HL-60 (cell line): Measurements from ENCODE around the gene UQCRQ.

Source experiments
- POLR2AphosphoS5 ChIP-seq: IDR thresholded peaks from 2 replicates; pipeline ENCODE4 v1.6.1; 2012; ENCODE audit warnings: low read depth
- TF ChIP-seq, protein P1 (sequence below): IDR thresholded peaks from one replicate; pipeline ENCODE4 v1.5.1; 2011; ENCODE audit warnings: low read length, control low read depth, inconsistent platforms; ENCODE audit not compliant: insufficient read depth

- TF ChIP-seq, protein P1, sequence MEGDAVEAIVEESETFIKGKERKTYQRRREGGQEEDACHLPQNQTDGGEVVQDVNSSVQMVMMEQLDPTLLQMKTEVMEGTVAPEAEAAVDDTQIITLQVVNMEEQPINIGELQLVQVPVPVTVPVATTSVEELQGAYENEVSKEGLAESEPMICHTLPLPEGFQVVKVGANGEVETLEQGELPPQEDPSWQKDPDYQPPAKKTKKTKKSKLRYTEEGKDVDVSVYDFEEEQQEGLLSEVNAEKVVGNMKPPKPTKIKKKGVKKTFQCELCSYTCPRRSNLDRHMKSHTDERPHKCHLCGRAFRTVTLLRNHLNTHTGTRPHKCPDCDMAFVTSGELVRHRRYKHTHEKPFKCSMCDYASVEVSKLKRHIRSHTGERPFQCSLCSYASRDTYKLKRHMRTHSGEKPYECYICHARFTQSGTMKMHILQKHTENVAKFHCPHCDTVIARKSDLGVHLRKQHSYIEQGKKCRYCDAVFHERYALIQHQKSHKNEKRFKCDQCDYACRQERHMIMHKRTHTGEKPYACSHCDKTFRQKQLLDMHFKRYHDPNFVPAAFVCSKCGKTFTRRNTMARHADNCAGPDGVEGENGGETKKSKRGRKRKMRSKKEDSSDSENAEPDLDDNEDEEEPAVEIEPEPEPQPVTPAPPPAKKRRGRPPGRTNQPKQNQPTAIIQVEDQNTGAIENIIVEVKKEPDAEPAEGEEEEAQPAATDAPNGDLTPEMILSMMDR, result no peak
- no peak for TF ChIP-seq POLR2AphosphoS5
These were observed 25.5 kb upstream of the UQCRQ start for GRCh38 chr5:132840896-132841295.
